Duodenal mucosa (tissue), 2 donors: ENCODE measurements around the gene GLYAT.

ENCODE experiments used
- H3K27ac ChIP-seq: one replicate; pipeline ENCODE4 v1.7.0; 2013; ENCODE audit warnings: low read depth, low read length
- H3K27me3 ChIP-seq, 2 donors: one replicate each; pipeline ENCODE4 v1.7.0; 2013; ENCODE audit warnings: low read length in 2 of 2, control low read depth in 1 of 2; ENCODE audit not compliant: insufficient read depth in 2 of 2, control insufficient read depth in 1 of 2
- H3K36me3 ChIP-seq, 2 donors: one replicate each; pipeline ENCODE4 v1.7.0; 2013; ENCODE audit warnings: low read length in 2 of 2, control low read depth in 1 of 2; ENCODE audit not compliant: insufficient read depth in 2 of 2, control insufficient read depth in 1 of 2
- H3K4me1 ChIP-seq, 2 donors: one replicate each; pipeline ENCODE4 v1.7.0; 2013; ENCODE audit warnings: low read length in 2 of 2, control low read depth in 1 of 2; ENCODE audit not compliant: insufficient read depth in 2 of 2, control insufficient read depth in 1 of 2
- H3K4me3 ChIP-seq, 2 donors: one replicate each; pipeline ENCODE4 v1.7.0; 2013; ENCODE audit warnings: low read length in 2 of 2, low read depth in 1 of 2
- H3K9ac ChIP-seq, 2 donors: one replicate each; pipeline ENCODE4 v1.7.0; 2013; ENCODE audit warnings: low read length in 2 of 2, low read depth in 1 of 2
- H3K9me3 ChIP-seq, 2 donors: one replicate each; pipeline ENCODE4 v1.7.0; 2013; ENCODE audit warnings: low read length in 2 of 2, control low read depth in 1 of 2; ENCODE audit not compliant: control insufficient read depth in 1 of 2

Gene GLYAT

DNA sequence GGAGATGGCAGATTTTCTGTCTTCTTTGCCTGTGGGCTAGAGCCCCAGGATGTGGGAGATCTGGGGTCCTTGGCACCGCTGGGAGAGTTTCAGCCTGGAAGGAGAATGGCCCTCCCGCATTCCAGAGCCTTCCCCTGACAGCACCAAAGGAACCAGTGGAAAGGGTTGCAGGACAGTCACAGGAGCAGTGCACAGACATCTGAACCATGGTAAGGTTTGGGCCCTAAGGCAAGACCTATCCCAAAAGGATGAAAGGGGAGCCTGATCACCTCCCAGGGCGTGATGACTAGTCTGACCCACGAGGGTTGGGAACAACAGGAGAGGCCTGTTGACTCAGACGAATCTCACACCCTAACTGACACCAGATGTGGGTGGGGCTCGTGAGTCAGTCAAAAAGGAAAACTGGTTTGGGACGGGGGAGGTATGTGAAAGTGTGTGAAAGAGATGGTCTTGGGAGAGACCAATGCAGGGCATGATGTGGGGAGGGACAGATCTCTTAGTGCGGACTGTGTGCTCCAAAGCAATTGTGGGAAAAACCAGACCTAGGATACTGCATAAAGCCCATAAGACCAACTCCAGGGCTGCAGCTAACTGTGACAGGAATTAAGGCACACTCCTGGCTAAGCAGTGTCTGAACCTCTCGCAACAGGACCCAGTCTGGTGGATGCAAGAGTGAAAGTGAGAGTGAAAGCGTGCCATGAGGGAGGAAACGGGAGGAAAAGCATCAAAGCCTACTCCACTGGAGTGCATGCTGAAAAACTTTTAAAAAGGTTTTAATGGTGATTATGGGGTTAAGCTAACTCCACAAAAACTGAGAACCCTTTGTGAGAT, 39.1 kb upstream of the GLYAT start:
- Histone ChIP-seq H3K9me3 (no peaks in the 10 kb centered on the region), H3K4me3 (no peak overlapping the region), H3K27me3 (no peaks in the 10 kb centered on the region), H3K9ac (no peak overlapping the region), H3K4me1 (no peaks in the 10 kb centered on the region), H3K36me3 (no peaks in the 10 kb centered on the region), H3K27ac (no peak overlapping the region)

DNA sequence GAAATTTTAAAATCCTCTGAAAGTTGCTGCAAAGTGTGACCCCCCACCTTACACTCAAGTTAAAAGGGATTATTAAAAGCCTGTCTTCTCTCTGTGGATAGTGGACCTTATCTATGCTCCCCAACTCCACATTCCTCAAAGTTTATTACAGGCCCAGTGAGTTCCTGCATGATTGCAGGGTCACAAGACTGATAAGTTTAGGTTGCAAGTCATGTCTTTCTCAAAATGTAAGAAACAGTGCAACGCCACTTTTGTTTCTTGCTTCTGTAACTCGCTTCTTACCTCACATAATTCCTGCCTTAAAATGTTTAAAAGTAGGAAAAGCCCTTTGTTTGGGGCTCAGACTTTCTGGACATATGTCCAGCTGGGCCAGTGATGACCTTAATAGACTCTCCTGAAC, 38.4 kb upstream of the GLYAT start:
- Histone ChIP-seq H3K4me1 (no peaks in the 10 kb centered on the region), H3K27ac (no peak overlapping the region), H3K27me3 (no peaks in the 10 kb centered on the region), H3K9me3 (no peaks in the 10 kb centered on the region), H3K36me3 (no peaks in the 10 kb centered on the region), H3K4me3 (no peak overlapping the region), H3K9ac (no peak overlapping the region)

DNA sequence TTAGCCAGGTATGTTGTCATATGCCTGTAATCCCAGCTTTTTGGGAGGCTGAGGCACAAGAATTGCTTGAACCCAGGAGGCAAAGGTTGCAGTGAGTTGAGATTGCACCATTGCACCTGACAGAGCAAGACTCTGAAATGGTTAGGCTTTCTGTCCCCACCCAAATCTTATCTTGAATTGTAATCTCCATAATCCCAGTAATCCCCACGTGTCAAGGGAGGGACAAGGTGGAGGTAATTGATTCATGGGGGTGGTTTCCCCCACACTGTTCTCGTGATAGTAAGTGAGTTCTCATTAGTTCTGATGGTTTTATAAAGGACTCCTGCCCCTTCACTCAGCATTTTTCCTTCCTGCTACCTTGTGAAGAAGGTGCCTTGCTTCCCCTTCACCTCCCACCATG, 37.6 kb upstream of the GLYAT start:
- Histone ChIP-seq H3K36me3 (no peaks in the 10 kb centered on the region), H3K4me1 (no peaks in the 10 kb centered on the region), H3K27me3 (no peaks in the 10 kb centered on the region), H3K9ac (no peak overlapping the region), H3K27ac (no peak overlapping the region), H3K4me3 (no peak overlapping the region), H3K9me3 (no peaks in the 10 kb centered on the region)

DNA sequence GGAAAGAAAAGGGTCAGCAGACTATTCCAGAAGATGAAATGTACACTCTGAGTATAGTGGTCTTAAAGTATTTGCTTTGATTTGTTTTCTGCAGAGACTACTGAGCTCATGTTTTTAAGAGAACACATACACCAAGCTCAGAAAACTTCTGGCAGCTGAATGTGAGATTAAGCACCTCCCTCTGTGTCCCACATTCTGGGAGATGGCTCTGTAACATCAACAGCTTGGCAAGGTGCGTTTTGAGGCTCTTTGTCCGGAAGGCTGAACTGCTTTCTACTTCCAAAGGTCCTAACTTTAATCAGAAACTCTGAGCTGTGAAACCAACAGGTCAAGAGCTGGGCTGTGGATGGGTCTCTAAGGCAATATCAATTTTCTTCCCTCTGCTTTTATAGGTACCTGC, 36.4 kb upstream of the GLYAT start:
- Histone ChIP-seq H3K9me3 (no peaks in the 10 kb centered on the region), H3K27me3 (no peaks in the 10 kb centered on the region), H3K27ac (no peak overlapping the region), H3K4me3 (no peak overlapping the region), H3K4me1 (no peaks in the 10 kb centered on the region), H3K36me3 (no peaks in the 10 kb centered on the region), H3K9ac (no peak overlapping the region)

DNA sequence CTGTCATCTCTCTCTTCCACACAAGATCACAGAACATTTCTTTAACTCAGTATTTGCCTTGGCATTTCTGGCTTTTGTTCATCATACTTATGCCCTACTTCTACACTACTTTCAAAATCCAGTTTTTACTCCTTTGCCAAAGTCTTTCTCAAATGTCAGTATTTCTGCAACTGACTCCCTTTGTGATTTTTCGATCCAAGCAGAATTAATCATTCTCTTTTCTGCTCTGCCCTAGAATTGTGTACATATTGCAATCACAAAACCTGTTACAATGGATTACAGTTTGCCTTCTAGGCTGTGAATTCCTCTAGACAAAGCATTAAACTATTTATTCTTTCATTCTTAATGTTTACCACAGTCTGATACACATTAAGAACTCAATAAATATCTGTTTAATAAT, 33.3 kb upstream of the GLYAT start:
- Histone ChIP-seq H3K9ac (no peak overlapping the region), H3K27me3 (no peaks in the 10 kb centered on the region), H3K4me1 (no peaks in the 10 kb centered on the region), H3K36me3 (no peaks in the 10 kb centered on the region), H3K4me3 (no peak overlapping the region), H3K9me3 (no peaks in the 10 kb centered on the region), H3K27ac (no peak overlapping the region)

DNA sequence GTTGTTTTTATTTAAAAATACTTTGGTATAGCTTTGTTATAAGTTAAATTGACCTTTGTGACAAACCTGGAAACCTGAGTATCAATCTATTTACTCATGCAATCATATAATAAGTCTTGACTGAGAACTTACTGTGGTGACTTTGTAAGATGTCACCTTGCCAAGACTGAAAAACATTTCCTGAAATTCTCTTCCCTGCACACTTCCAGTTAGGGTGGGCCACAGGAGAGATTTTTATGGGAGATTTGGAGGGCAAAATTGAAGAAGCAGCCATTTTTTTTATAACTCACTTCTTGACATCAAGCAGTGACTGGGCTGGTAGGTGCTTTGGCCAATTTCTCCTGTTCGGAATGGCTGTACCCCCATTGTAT, 31.4 kb upstream of the GLYAT start:
- Histone ChIP-seq H3K27ac (no peak overlapping the region), H3K4me1 (no peaks in the 10 kb centered on the region), H3K9me3 (no peaks in the 10 kb centered on the region)

DNA sequence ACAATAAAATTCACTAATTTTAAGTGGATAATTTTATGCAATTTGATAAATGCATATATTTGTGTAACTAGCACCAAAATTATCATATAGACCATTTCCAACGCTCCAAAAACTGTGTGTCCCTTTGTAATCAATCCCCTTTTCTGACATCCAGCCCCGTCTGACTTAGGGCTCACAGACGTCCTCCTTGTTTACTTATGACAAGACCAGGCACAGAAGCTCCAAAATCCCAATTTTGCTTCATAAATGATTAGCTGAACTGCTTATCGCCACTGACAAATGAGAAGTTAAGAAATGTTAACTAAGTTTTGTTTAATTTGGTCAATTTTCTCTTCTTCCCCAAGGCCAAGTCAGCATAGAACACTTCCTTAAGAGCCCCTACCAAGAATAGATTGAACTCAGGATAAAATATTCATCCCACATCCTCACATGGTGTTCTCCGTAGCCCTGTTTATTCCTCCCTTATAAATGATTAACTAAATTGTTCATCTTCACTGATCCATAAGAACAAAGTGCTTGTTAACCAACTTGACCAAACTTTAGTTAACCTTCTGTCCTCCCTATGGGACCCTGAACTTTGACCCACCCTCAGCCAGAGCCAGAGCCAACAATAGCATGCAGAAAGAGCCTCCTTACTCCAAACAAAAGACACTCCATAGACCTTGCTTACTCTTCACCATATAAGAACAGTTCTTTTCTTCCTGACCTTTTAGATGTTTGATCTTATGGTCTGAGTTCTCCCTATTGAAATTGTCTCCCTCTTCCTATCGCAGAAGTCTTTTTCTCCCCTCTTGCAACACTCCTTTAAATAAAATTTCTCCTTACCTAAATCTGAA, 30.8 kb upstream of the GLYAT start:
- no peaks in the 10 kb centered on the region for H3K27me3 ChIP-seq
- H3K9me3 ChIP-seq: no peaks in the 10 kb centered on the region
- H3K4me3 ChIP-seq: no peak overlapping the region
- no peak overlapping the region for H3K9ac ChIP-seq
- no peaks in the 10 kb centered on the region for H3K4me1 ChIP-seq
- H3K36me3 ChIP-seq: no peaks in the 10 kb centered on the region
- no peak overlapping the region for H3K27ac ChIP-seq

More for the DNA sequence above, 31.4 kb upstream of the GLYAT start:
- no peaks in the 10 kb centered on the region for H3K27me3 ChIP-seq
- H3K36me3 ChIP-seq: no peaks in the 10 kb centered on the region
- no peak overlapping the region for H3K9ac ChIP-seq
- H3K4me3 ChIP-seq: no peak overlapping the region

DNA sequence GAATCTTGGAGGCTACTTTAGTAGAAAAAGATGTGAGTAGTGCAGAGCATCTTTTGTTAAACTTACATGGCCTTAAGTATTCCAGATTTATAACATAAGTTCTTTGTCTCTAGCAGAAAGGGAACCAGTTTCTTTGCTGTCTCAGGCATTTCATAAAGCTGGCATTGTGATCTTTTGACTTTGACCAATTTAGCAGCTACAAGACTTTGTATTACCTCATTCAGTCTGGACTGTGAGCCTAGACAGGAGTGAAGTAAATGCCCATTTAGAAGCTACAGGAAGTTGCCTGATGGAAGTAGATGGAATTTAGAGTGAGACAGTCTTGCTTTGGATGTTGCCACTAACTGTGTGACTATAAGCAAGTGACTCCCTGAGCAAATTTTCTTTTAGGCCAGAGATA, 25.7 kb upstream of the GLYAT start:
- Histone ChIP-seq H3K9ac (no peak overlapping the region), H3K9me3 (no peaks in the 10 kb centered on the region), H3K27ac (no peak overlapping the region), H3K36me3 (no peaks in the 10 kb centered on the region), H3K27me3 (no peaks in the 10 kb centered on the region), H3K4me1 (no peaks in the 10 kb centered on the region), H3K4me3 (no peak overlapping the region)

DNA sequence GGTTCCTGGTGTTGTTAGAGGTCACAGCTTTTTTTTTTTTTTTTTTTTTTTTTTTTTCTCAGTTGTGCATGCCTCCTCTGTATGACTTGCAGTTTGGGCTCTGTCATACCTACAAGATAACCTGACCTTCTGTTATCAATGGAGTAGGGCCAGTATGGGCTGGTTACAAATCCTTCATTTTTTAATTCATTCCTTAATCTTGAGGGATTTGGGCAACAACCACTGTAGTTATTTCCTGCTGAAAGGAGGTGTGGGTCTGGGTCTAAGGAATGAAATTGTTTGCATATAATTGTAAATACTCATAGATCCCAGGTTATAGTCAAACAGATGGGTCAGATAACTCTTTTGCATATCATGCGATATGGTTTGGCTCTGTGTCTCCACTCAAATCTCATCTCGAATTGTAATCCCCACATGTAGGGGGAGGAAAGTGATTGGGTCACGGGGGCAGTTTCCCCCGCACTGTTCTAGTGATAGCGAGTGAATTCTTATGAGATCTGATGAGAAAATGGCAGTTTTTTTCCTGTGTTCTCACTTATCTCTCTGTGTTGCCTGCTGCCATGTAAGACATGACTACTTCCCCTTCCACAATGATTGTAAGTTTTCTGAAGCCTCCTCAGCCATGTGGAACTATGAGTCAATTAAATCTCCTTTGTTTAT, 14.1 kb upstream of the GLYAT start:
- no peak overlapping the region for H3K4me3 ChIP-seq
- no peak overlapping the region for H3K9ac ChIP-seq
- no peak overlapping the region for H3K27ac ChIP-seq
- H3K36me3 ChIP-seq: no peaks in the 10 kb centered on the region
- H3K9me3 ChIP-seq: no peaks in the 10 kb centered on the region
- no peaks in the 10 kb centered on the region for H3K4me1 ChIP-seq
- H3K27me3 ChIP-seq: no peaks in the 10 kb centered on the region
